GM23248 (cell line): ENCODE measurements around the gene RWDD2A.

Experiments
- EZH2 ChIP-seq: fragments of 200-600 bp; sonication (generic); IDR thresholded peaks from 2 replicates; pipeline ENCODE4 v1.6.1; 2018; ENCODE audit warnings: antibody characterized with exemption, mild to moderate bottlenecking; ENCODE audit not compliant: insufficient read depth, poor library complexity, severe bottlenecking
- EZH2phosphoT487 ChIP-seq: fragments of 200-600 bp; sonication (generic); IDR thresholded peaks from 2 replicates; pipeline ENCODE4 v1.6.1; 2018; ENCODE audit warnings: antibody characterized with exemption, moderate library complexity, mild to moderate bottlenecking, low read depth; ENCODE audit not compliant: insufficient read depth

GRCh38 chr6:83247471-83247870 is 54.3 kb downstream of the RWDD2A start:
- TF ChIP-seq EZH2 (no peak), EZH2phosphoT487 (no peak)
